Activated CD8-positive, alpha-beta memory T cell treated with anti-CD3 and anti-CD28 coated beads, Interleukin-2, amount 50 U/mL, for 4 hours (primary cell): ENCODE measurements around the gene KTN1.

Source experiments
- DNase-seq: peaks from one replicate; pipeline ENCODE4 v3.0.0-alpha.2; 2020

KTN1 gene

GRCh38 chr14:55572578-55572977 lies 7.4 kb upstream of the KTN1 start:
- DNase-seq: no peak

- no peak for DNase-seq
These were observed 5.0 kb upstream of the KTN1 start for GRCh38 chr14:55574988-55575387.

- no peak for DNase-seq
These were observed 2.8 kb upstream of the KTN1 start for GRCh38 chr14:55577229-55577628.

- DNase-seq: no peak
These were observed 1.5 kb upstream of the KTN1 start for GRCh38 chr14:55578511-55578910.

DNA sequence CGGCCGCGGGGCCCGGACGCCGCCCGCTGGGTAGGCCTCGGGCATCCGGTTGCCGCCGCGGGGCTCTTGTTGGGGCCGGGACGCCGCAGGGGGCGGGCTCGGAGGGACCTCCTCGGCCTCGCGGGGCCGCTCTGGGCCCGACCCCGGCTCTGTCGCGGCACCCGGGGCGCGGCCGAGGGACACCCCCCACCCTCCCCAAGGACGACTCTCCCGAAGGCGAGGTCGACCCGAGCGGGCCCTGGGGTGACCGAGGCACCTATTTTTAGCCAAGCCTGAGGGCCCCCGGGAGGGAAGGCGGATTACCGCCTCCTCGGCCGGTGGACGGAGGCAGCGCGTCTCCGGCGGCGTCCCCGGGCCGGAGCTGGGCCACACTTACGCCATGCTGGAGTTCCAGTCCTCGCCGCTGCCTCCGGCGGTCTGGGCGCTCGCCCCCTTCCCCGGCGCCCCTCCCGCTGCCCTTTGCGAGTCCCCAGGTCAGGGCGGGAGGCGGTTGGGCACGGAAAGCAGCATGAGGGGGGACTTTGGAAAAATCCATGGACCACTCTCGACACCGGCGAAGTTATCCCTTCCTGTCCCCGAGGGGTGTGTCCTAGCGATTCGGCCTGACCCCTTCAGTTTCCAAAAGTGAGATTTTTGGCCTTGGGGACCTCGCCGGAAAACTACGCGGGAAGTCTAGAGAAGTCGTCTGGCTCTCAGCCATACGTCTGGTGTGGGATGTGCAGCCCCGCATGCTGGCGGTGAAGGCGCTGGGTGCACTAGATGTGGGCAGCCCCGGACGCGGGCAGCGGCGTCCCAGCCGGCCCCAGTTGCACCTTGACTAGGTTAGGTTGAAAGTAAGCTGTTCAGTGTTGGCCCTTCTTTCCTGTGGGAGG lies 699 bp downstream of the KTN1 start:
- DNase-seq: peak; percentile 57

DNA sequence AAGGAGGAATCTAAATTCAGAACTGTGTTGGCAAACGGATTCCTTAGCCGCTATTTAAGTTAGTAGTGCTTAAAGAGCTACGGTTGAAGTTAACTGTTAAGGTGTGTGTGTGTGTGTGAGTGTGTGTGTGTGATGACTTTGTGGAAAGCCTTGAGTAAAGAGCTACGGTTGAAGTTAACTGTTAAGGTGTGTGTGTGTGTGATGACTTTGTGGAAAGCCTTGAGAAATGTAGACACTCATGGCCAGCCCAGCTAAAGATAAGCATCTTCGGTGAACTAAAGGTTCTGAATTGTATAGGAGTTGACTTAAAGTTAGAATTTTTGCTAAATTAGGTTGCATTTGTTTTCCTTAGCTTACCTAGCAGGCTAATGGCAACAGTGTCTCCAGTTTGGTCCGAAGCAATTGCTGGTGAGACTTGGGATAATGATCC lies 1.4 kb downstream of the KTN1 start:
- DNase-seq: no peak

DNA sequence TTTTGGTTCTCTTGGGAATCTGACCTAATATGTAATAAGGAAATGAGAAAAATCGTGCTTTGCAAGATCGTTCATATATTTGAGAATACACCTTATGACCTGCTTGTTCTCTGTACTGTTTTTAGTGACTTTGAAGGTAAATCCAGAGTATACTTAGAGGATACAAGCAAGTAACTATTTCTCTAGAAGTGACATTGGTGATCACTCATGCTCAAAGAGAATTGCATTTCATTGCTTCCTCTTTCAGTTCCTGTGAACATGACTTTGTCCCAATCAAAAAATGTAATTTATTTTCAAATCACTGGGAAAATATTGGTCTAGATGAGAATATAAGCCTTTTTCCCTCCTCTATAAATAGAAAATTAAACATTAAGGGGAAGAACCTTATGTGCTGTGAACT lies 2.7 kb downstream of the KTN1 start:
- no peak for DNase-seq

- no peak for DNase-seq
These were observed 4.0 kb downstream of the KTN1 start for GRCh38 chr14:55583942-55584468.

- DNase-seq: no peak
These were observed 5.8 kb downstream of the KTN1 start for GRCh38 chr14:55585854-55586253.

- no peak for DNase-seq
These were observed 6.4 kb downstream of the KTN1 start for GRCh38 chr14:55586411-55586810.

GRCh38 chr14:55587847-55588246 lies 7.8 kb downstream of the KTN1 start:
- DNase-seq: no peak

DNA sequence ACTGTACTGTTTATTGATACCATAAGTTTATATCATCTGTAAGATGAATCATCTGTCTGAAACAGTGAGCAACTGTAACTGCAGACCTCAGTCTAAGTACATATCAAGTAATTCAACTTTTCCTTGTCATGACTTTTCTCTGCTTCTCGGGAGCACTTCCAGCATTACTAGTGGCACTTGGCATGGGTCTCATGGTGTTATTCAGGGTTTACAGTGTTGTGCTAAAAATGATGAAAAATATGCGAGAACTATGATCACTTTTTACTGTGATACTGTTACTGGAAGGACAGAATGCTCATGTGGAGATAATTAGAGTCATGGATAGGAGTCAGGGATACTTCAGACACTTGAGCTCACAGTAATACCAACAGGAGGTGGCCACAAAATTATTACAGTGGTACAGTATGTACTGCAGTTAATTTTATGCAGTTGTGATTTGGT lies 8.3 kb downstream of the KTN1 start:
- no peak for DNase-seq

DNA sequence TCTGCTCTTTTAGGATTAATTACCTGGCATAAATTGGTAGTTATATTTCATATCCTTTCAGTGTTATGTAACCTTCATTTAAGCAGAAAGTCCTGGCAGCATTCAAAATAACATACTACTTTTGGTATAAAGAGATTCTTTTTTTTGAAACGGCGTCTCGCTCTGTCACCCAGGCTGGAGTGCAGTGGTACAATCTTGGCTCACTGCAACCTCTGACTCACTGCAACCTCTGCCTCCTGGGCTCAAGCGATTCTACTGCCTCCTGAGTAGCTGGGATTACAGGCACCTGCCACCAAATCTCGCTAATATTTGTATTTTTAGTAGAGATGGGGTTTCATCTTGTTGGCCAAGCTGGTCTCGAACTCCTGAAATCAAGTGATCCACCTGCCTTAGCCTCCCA lies 9.2 kb downstream of the KTN1 start:
- no peak for DNase-seq

- no peak for DNase-seq
These were observed 12.4 kb downstream of the KTN1 start for GRCh38 chr14:55592436-55592835.

- DNase-seq: no peak
These were observed 13.7 kb downstream of the KTN1 start for GRCh38 chr14:55593698-55594097.

DNA sequence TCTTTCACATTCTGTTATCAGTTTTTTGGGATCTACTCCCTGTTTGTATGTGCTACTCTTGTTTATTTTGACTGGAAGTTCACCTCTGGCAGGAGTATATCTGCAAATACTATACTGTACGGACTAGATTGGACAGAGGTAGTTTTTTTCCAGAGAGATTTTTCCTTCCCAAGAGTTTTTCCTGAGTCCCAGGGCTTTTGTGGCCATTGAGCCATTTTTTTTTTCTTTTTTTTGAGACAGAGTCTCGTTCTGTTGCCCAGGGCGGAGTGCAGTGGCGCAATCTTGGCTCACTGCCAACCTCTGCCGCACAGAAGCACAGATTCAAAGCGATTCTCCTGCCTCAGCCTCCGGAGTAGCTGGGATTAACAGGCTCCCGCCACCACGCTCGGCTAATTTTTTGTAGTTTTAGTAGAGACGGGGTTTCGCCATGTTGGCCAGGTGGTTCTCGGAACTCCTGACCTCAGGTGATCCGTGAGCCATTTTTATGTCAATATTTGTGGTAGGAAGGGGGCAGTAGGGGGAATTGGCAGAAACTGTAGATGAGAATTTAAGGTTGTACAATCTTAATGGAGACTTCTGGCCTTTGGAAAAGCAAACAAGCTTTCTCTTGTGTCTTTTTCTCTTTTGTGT lies 19.4 kb downstream of the KTN1 start:
- no peak for DNase-seq

DNA sequence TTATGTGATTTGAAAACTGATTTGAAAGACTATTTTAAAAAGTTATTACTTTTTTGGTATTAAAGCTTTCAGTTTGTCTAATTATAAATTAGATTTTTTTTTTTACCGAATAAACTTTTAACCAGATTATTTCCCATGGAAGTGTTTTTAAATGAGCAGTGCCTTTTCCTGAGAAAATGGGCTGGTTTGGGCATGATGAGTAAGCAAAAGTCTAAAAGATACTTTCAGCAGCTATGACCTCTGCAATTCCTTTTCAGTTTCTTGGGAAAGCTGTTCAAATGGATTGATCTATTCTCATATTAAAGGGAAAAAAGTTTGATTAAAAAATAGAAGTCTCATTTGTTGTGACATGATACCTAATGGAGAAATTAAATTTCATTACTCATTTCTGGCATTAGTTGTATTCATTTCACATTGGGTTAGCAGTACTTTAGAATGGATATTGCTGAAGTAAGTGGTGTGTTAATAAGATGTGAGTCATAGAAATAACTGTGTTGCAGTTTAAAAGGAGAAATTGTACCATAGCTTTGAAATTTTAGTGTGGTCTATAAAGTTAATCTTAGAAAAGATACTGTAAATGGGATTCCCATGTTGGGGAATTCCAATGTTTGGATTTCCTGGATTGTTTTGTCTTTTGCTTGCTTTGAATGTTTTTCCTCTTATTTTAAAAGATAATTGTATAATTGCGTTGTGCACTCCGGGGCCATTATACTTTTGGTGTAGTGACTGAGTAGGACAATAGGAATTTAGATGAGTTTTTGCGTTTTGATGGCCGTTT lies 21.0 kb downstream of the KTN1 start:
- DNase-seq: no peak

DNA sequence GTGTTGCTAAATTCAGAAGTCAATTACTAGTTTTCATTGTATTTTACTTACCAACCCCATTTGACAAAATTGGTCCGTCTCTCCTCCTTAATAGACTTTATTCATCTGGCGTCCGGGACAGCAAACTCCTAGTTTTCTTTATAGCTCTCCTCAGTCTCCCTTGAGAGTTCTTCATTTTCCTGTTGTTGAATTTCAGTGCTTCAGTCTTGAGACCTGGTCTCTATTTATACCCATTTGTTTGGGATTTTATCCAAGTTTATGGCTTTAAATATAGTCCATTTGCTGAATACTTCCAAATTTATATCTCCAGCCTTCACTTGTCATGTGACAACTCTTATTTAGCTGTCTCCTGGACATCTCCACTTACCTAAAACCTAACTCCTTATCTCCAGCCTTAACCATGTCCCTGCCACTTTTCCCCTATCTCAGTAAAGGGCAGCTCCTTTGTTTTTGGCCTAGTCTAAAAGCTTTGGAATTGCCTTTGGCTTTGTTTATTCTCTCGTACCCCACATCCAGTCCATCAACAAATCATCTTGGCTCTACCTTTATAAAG lies 23.5 kb downstream of the KTN1 start:
- DNase-seq: no peak

- DNase-seq: no peak
These were observed 24.5 kb downstream of the KTN1 start for GRCh38 chr14:55604488-55604887.

DNA sequence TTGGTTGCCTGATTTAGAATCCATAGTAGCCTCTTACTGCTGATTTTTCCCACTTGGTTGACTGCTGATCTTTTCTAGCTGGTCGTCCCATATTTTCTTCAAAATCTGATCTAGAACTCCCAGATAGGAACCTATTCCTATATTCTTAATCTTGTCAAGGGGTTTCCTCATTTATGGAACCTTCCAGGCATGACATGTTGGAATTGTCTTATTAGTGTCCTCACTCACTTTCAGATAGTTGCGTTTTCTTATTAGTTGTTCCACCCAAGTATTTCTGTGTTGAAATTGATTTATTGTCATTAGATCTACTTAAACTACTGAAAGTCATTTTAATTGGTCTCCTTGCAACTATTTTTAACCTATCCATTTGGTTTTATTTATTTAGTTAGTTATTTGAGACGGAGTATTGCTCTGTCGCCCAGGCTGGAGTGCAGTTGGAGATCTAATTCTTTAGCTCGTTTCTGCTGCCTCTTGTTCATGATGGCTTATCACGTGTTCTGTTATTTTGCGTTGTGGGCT lies 25.0 kb downstream of the KTN1 start:
- no peak for DNase-seq

GRCh38 chr14:55605793-55606192 lies 25.8 kb downstream of the KTN1 start:
- no peak for DNase-seq

GRCh38 chr14:55607386-55607785 lies 27.4 kb downstream of the KTN1 start:
- DNase-seq: no peak

- DNase-seq: no peak
These were observed 29.7 kb downstream of the KTN1 start for GRCh38 chr14:55609681-55610080.
